Measurements from ENCODE around the gene ZSCAN5A. TPM values are rescaled to one million over a fixed set of nuclear protein-coding genes. Genes with fewer than 3 reads are reported as not detected.

The ZSCAN5A gene
- total RNA-seq, 4 donors from 2014 or later, result 7.4 to 22.1 (median 17.7) TPM

- Histone ChIP-seq H3K27ac (no peak overlapping the region), H3K27me3 (no peaks in the 10 kb centered on the region), H3K9me3 (no peaks in the 10 kb centered on the region), H3K36me3 (no peaks in the 10 kb centered on the region), H3K4me1 (no peaks in the 10 kb centered on the region), H3K4me3 (replicated peaks in 1 of 3) (no peak overlapping the region)
- intact Hi-C loops (cut with DNase I), result no loop called here
- DNase-seq, result no peak
- TF ChIP-seq CTCF (IDR thresholded peaks at IDR 0.05) (no peak), POLR2A (IDR thresholded peaks at IDR 0.05) (no peak)
- WGBS, 2 donors, result 86 to 91% methylated on average over 8 of the region's 8 CpGs
These were observed 6.8 kb upstream of the ZSCAN5A start for GRCh38 chr19:56321254-56321988.

- no peak overlapping the region for H3K27ac ChIP-seq
- no peak overlapping the region for H3K4me3 ChIP-seq (replicated peaks in 1 of 3)
- intact Hi-C loops (cut with DNase I), result no loop called here
- H3K4me1 ChIP-seq, result peaks cover 0 to 6% of the 10 kb centered on the region in 2 donors
- H3K36me3 ChIP-seq, result no peaks in the 10 kb centered on the region
- no peak for DNase-seq
- no peaks in the 10 kb centered on the region for H3K9me3 ChIP-seq
- WGBS, 2 donors, result 63 to 68% methylated on average over 3 of the region's 3 CpGs
- no peaks in the 10 kb centered on the region for H3K27me3 ChIP-seq
- no peak for TF ChIP-seq CTCF (IDR thresholded peaks at IDR 0.05)
These were observed 5.4 kb upstream of the ZSCAN5A start for GRCh38 chr19:56319991-56320390.

GRCh38 chr19:56317749-56318148, 3.1 kb upstream of the ZSCAN5A start:
- intact Hi-C loops (cut with DNase I), result no loop called here
- TF ChIP-seq CTCF (IDR thresholded peaks at IDR 0.05) (no peak), POLR2A (IDR thresholded peaks at IDR 0.05) (no peak)
- no peaks in the 10 kb centered on the region for H3K36me3 ChIP-seq
- WGBS, 2 donors, result 70 to 74% methylated on average over 2 of the region's 2 CpGs
- H3K9me3 ChIP-seq, result no peaks in the 10 kb centered on the region
- no peak overlapping the region for H3K4me3 ChIP-seq (replicated peaks in 1 of 3)
- no peaks in the 10 kb centered on the region for H3K27me3 ChIP-seq
- H3K27ac ChIP-seq, result no peak overlapping the region
- DNase-seq, result no peak
- H3K4me1 ChIP-seq, result peaks cover 6 to 10% of the 10 kb centered on the region in 2 donors

- Histone ChIP-seq H3K9me3 (no peaks in the 10 kb centered on the region), H3K4me3 (replicated peaks in 1 of 3) (no peak overlapping the region), H3K27me3 (no peaks in the 10 kb centered on the region), H3K27ac (no peak overlapping the region), H3K36me3 (no peaks in the 10 kb centered on the region), H3K4me1 (peaks cover 6 to 10% of the 10 kb centered on the region in 2 donors)
- 89 to 96% methylated on average over 5 of the region's 5 CpGs for WGBS, 2 donors
- DNase-seq, result no peak
- intact Hi-C loops (cut with DNase I), result no loop called here
- TF ChIP-seq CTCF (IDR thresholded peaks at IDR 0.05), result no peak
- no peak for TF ChIP-seq POLR2A (IDR thresholded peaks at IDR 0.05)
These were observed 2.1 kb upstream of the ZSCAN5A start for GRCh38 chr19:56316728-56317127.

- TF ChIP-seq POLR2A (IDR thresholded peaks at IDR 0.05) (peak in 1 of 2 donors; percentile 62), CTCF (IDR thresholded peaks at IDR 0.05) (no peak)
- H3K27ac ChIP-seq, result peak overlapping the region; percentile 89 to 93 (median 93)
- 3 to 4% methylated on average over 17 to 30 of the region's 37 CpGs for WGBS, 2 donors
- H3K9me3 ChIP-seq, result no peaks in the 10 kb centered on the region
- intact Hi-C loops (cut with DNase I), result no loop called here
- H3K36me3 ChIP-seq, result no peaks in the 10 kb centered on the region
- H3K4me1 ChIP-seq, result peaks cover 6 to 10% of the 10 kb centered on the region in 2 donors
- H3K4me3 ChIP-seq (replicated peaks in 1 of 3), result peak overlapping the region; percentile 8 to 52 (median 49)
- DNase-seq, result peak; percentile 95
- no peaks in the 10 kb centered on the region for H3K27me3 ChIP-seq
These were observed 614 bp upstream of the ZSCAN5A start for GRCh38 chr19:56315077-56315828.
